Epithelial cell of esophagus (primary cell): ENCODE measurements around the gene TSGA10IP.

Source experiments
- DNase-seq: peaks from one replicate; pipeline ENCODE4 v3.0.0; 2010; ENCODE audit warnings: low read depth
- H3K4me3 ChIP-seq: 2 replicates; pipeline ENCODE4 v1.5.1; 2011; ENCODE audit warnings: mild to moderate bottlenecking, low read length, control low read depth
- TF ChIP-seq, protein P1 (sequence below): IDR thresholded peaks from 2 replicates; pipeline ENCODE4 v1.5.1; 2011; ENCODE audit warnings: low read depth, mild to moderate bottlenecking, low read length, control low read depth, inconsistent platforms; ENCODE audit not compliant: insufficient read depth; ENCODE audit errors: missing control alignments

TSGA10IP gene

DNA sequence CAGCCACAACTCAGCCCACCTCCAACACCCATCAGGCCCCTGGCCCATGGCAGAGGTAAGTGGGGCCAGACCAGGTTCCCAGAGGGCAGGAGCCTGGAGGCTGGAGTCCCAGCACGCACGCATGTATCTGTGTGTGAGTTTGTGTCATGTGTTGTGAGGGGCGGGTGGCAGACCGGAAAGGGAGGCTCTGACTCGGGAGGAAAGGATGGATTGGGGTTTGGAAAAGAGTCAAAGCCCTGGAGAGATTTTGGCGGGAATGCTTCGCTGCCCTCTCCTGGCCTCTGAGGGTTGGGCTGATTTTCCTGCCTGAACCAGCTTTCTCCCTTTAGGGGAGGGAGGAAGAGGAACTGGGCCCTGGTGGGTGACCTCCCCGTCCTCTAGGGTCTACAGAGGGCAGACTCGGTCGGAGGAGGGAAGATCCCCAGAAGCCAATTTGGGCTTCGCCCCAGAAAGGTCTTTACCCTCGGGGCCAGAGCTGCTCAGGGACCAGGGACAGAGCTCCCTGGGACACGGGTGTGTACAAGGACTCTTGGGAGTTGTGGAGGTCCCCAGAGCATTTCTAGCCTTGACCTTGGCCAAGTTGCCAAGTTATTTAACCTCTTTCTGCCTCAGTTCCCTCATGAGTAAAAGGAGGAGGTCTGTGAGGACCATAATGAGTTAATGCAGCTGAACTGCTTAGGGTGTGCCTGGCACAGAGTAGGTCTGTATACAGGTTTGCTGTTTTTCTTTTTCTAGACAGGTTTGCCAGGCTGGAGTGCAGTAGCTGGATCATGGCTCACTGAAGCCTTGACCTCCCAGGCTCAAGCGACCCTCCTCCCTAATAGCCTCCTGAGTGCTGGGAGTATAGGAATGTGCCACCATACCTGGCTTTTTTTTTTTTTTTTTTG lies 33.4 kb upstream of the TSGA10IP start:
- TF ChIP-seq, protein P1, sequence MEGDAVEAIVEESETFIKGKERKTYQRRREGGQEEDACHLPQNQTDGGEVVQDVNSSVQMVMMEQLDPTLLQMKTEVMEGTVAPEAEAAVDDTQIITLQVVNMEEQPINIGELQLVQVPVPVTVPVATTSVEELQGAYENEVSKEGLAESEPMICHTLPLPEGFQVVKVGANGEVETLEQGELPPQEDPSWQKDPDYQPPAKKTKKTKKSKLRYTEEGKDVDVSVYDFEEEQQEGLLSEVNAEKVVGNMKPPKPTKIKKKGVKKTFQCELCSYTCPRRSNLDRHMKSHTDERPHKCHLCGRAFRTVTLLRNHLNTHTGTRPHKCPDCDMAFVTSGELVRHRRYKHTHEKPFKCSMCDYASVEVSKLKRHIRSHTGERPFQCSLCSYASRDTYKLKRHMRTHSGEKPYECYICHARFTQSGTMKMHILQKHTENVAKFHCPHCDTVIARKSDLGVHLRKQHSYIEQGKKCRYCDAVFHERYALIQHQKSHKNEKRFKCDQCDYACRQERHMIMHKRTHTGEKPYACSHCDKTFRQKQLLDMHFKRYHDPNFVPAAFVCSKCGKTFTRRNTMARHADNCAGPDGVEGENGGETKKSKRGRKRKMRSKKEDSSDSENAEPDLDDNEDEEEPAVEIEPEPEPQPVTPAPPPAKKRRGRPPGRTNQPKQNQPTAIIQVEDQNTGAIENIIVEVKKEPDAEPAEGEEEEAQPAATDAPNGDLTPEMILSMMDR = peak; percentile 19
- no peak overlapping the region for H3K4me3 ChIP-seq
- peak; percentile 72 for DNase-seq

DNA sequence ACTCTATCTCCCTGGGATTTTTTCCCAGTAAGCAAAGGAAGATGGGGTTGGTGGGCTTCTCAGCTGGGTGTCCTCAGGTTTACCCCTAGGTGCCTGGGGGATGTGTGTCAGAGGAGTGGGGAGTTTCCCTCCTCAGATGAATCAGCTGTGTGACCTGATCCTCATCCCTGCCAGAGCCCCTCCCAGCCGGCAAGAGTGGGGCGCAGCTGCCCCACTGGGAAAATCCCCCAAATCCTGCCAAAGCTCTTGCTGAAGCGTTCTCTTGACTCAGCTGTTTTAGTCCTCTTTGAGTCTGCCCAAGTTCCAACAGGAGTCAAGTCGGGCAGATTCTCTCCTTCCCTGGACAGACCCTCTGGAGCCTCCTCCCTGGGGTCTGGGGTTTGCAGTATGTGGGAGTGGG lies 32.4 kb upstream of the TSGA10IP start:
- H3K4me3 ChIP-seq = no peak overlapping the region
- TF ChIP-seq, protein P1 = no peak
- peak; percentile 92 for DNase-seq

DNA sequence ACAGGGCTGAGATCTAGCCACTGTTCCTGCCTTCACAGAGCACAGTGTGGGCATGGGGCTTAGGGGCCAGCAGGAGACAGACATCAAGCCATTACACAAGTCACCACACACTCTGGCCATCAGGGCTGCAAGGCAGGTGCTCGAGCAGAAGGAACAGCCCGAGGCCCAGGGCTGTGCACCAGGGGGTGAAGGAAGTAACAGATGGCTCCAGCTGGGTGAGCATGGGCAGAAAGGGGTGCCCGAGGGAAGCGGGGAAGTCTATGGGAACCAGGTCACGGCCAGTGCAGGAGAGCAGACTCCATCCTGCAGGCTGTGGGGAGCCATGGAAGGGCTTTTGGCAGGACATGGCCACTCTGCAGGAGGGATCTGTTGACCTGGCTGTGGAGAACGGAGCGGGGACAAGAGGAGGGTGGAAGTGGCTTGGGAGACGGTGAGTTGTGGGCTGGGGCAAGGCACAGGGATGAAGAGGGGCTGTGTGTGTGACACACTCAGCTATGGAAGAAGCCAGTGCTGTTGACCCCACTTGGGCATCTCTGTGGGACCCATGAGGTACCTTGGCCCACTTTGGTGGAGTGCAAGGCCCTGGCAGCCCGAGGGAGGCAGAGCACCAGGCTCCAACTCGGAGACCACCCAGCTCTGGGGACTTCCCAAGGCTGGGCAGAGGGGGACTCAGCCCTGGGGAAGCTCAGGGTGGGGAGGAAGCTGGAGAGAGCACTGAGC lies 30.0 kb upstream of the TSGA10IP start:
- DNase-seq = no peak
- TF ChIP-seq, protein P1 = no peak
- H3K4me3 ChIP-seq = no peak overlapping the region

DNA sequence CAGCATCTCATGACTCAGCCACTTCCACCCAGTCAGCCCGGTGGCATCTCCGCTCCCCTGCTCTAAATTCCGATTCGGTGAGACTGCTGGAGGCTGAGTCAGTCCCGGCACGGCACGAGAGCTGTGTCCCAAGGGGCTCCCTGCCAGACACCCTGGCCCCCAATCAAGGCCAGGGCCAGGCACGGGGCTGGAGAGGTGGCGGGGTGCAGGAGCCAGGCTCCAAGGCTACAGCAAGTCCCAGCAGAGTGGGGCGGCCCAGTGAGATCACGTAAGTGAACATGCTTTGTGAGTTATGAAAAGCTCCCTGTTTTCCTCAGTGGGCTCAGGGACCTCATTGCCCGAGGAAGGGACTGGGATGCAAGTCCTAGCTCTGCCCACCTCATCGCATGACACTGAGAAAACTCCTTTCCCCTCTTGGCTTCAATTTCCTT lies 29.4 kb upstream of the TSGA10IP start:
- TF ChIP-seq, protein P1 = no peak
- peak; percentile 97 for DNase-seq
- no peak overlapping the region for H3K4me3 ChIP-seq

DNA sequence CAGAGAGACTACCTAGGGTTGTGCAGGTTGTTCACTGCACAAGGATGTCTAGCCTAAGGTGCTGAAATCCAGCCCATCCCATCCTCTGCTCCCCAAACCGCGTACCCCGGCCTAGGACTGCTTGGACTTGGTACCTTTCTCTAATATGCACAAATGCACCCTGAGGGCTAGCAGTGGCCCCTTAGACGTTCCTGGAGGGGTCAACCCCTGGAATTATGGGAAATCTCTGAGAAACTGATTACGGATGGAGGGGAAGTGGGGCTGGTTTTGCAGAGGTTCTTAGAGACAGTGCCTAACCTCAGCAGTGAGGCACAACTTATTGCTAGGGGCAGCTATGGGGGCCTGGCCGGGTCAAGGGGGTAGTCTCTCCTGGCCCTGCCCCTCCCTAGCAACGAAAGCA lies 28.9 kb upstream of the TSGA10IP start:
- H3K4me3 ChIP-seq = no peak overlapping the region
- DNase-seq = no peak
- TF ChIP-seq, protein P1 = no peak

DNA sequence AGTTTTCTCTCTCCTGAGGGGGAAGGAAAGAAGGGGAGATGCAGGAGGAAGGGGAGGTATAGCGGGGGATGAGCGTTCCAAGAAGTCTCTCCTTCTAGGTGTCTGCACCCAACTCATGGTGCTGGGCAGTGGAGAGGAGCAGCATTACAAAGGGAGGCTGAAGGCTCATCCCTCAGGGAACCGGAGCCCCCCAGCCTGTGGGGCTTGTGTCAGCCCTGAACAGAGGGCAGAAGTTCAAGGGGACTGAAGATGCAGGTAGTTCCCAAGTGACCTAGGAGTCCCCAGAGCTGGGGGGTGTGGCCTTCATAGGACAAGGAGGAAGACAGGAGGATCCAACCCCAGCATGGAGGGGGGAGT lies 28.2 kb upstream of the TSGA10IP start:
- no peak for DNase-seq
- no peak overlapping the region for H3K4me3 ChIP-seq
- TF ChIP-seq, protein P1 = no peak
